Left hindlimb (tissue), 1 donor: Measurements from ENCODE around the gene RBM18.

ENCODE experiments used
- DNase-seq: peaks from one replicate; pipeline ENCODE4 v3.0.0-alpha.2; 2018

RBM18 gene, protein sequence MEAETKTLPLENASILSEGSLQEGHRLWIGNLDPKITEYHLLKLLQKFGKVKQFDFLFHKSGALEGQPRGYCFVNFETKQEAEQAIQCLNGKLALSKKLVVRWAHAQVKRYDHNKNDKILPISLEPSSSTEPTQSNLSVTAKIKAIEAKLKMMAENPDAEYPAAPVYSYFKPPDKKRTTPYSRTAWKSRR

DNA sequence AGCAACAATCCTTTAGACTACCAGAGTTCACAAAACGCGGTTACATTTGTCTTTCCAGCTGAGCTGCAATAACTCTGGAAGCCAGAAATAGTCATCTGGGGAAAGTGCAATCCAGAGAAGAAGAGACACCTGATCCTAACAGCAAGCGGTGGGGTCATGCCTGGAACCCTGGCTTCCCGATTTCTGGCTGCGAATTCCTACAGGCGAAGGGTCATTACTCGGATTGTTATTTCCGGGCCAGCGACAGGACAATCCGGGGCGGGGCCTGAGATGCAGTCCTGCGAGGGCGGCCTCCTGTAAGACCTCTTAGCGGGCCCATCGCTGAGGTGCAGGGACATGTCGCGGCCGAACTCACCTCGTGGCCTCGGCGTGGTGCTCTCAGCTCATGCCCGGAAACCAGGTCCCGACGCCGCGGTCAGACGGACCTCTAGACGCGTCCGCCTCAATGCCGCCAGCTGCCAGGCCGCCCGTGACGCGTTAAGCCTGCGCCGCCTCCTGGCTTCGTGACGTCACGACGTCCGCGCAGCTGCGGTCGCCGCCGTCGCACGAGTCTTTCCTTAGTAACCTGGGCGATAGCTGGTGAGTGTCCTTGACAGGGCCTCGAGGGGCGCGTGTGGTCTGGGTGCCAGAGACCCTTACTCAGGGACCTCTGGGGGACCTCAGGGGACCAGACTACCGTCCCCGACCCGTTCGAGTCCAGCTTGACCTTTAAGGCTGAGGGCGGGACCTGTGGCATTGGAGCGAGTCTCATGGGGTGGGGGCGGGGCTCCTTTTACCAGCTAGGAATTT lies at the start of gene RBM18, which contains the start of gene MRRF:
Gene RBM18, minus strand, starts transcription at position 481 of the 789 bp plus-strand sequence. CDS start 3,348 bp downstream, outside the sequence.
Gene MRRF, plus strand, starts transcription at position 523 of the 789 bp plus-strand sequence. CDS start 6,010 bp downstream, outside the sequence.
- peak; percentile 94 for DNase-seq

DNA sequence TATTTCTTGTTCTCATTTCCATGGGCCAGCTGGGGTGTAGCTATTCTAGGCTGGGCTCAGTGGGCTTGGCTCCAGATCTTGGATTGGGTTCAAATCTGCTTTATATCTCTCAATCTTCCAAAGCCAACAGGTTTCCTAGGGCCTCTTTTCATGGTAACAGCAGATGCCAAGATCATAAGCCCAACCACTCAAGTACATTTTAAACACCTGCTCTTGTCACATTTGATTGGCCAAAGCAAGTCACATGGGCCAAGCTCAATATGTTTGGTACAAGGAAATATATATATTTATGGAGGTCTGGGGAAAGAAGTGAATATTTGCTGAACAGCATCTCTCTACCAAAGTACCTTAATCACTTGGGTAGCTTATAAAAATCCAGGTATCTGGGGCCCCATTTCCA lies 49.5 kb upstream of the RBM18 start:
- no peak for DNase-seq

DNA sequence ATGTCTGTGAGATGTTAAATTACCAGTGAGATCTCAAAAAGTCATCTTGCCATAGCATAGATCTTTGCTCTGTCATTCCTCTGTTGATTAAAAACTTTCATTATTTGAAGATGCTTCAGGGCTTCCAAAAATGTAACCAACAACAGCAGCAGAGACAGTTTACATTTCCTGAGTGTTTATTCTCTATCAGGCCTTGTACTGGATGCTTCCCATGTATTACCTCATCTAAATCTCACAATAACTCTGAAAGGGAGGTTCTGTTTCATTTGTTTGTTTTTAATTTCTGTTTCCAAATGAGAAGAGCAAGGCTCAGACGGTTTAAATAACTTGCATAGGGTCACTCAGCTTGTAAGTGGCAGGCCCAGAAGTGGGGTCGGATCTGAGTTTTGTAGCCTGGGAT lies 45.2 kb upstream of the RBM18 start:
- no peak for DNase-seq

DNA sequence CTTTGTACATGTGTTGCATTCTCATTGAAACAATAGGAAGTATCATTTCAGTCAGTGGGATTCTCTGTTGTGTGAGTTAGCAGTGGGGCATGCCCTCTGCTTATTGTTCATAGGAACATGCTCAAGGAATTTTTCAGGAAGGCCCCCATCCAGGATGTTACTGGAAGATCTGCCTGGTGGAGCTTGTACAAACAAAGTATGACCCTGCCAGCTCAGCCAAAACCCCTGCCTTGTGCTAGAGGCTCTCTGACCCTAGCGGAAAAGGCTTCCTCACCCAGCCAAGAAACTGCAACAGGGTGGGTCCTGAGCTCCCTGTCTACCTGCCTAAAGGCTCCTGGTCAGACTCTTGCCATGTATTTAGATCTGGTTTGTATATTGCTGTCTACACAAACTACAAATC lies 43.3 kb upstream of the RBM18 start:
- peak; percentile 39 for DNase-seq

DNA sequence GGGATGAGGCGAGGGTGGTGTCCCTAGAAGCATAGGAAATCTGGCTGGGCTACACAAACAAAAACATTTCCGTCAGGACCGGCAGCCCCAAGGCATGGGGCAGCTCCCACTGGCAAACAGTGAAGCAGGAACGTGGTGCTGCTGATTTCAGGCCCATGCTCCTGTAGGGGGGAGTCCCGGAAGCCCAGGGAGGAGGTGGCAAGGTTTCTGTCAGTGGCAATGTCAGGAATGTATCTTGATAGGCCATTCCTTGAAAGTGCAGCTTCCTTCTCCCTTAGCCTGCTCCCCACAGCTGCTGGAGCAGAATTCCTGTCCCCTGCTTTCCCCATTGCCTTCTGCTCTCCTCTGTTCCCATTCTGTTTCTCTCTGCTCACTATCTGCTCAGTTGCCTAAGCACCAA lies 42.4 kb upstream of the RBM18 start:
- no peak for DNase-seq

DNA sequence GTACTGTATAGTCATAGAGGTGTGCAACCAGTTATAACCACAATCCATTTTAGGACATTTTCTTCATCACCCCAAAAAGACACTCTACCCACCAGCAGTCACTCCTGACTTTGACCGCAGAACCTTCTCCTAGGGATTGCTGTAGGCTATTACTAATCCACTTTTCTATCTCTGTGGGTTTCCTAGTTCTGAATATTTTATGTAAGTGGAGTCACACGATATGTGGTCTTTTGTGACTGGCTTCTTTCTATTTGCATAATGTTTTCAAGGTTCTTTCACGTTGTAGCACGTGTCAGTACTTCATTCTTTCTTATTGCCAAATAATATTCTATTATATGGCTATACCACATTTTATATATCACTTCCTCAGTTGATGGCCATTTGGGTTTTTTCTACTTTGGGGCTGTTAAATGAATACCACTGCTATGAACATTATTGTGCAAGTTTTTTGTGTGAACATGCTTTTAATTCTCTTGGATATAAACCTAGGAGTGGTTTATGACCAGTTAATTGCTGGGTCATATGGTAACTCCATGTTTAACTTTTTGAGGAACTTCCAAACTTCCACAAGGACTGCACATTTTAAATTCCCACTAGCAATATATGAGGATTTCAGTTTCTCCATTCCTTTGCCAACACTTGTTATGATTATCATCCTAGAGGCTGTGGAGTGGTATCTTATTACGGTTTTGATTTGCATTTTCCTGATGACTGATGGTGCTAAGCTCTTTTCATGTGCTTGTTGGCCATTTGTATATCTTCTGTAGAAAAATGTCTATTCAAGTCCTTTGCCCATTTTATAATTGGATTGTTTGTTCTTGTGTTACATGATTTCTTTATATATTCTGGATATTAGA lies 37.8 kb upstream of the RBM18 start:
- no peak for DNase-seq

DNA sequence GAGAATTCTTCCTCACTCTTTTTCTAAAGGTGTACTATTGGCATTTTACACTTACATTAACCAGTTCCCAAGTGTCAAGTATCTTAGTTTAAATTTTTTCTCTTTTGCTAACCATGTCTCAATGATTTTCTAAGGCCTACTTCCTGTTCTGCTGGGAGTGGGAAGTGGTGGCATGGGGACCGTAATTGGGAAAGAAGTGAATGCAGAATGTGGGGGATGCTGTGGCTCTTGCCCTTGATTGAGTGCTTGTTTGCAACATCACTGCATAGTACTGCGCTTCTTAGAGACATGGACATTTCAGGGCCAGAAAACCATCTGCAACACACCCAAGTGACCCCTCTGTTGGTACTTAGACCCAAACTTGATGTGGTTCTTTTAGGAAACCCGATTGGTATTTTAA lies 32.9 kb upstream of the RBM18 start:
- DNase-seq: no peak

DNA sequence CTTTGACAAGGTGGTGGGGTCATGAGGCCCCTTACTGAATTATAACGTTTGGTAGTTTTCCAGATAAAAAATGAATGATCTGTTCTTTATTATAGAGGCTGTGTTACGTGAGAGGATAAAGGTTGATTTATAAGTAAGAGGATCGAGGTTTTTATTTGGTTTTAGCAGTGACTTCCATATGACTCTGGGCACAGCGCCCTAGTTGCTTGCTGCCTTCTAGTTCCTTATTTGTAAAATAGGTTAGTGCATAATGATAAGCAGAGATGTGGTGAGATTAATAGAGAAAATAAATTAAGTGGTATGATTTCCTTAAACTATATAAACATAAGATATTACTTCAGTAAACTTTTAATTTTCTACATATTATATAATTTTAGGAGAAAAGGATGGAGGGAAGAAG lies 29.9 kb upstream of the RBM18 start:
- DNase-seq: no peak

DNA sequence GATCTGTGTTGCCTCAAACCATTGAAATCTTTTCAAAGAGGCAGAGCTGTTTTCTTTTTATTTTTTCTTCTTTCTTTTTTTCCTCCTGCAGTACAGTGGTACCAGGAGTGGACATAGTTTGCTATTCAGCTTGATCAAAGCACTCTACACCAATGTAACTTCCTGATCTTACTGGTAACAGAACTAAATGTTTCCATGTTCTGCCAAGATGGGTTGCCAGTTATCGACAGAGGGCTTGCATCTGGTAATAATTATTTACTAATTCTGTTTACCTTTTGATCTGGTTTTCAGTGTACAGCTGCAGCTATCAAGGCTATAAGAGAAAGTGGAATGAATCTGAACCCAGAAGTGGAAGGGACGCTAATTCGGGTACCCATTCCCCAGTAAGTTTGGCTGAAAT lies 26.8 kb upstream of the RBM18 start:
- no peak for DNase-seq

DNA sequence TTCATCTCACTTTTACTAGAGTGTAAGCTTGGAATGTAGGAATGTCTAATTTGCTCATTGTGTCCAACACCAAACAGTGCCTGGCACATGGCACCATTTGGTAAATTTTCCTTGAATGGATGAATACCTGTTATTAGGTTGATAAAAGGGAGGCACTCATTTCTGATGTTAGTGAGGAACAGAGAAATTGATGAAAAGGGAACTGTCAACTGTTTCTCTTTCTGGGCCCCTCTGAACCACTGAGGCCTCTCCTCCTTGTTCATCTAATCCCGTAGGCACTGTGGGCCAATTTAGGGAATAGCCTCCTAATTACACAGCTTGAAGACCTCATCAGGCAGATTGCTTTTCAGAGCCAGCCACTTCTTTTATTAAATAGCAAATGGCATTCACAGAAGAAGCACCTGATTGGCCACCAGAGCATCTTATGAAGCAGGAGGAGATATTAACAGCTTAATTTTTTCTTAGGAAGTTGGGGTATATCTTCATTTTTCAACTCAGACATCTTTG lies 22.6 kb upstream of the RBM18 start:
- DNase-seq: no peak

DNA sequence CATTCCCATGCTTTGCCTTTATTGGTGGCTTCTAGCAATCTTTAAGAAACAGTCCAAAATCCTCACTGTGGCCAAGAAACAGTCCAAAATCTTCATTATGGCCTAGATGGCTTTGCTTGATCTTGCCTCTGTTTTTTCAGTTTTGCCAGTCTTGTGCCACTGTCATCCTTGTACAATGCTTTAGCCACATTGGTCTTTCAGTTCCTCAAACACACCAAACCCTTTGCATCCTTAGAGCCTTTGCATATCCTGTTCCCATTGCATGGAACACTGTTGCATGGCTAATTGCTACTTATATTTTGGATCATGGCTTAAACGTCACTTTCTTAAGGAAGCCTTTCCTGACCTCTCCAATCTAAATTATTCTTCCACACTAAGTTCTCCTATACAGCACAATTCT lies 22.1 kb upstream of the RBM18 start:
- DNase-seq: no peak

DNA sequence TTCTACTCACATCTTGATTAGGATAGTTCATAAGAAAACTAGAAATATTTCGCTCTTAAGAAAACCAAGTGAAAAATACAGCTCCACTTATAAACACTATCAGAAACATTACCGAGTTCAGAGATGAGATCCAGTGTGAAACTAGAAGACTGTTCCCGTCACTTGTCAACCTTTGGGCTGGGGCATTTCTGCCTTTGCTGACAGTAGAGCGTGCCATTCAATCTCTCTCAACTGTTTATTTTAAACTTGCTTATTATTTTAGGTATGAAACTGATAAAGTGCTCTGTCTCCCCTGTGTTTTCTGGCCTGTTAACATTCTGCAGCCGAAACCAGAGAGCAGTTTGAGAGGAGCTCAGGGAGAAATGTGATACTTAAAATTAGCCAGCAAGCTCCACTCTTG lies 16.7 kb upstream of the RBM18 start:
- no peak for DNase-seq

DNA sequence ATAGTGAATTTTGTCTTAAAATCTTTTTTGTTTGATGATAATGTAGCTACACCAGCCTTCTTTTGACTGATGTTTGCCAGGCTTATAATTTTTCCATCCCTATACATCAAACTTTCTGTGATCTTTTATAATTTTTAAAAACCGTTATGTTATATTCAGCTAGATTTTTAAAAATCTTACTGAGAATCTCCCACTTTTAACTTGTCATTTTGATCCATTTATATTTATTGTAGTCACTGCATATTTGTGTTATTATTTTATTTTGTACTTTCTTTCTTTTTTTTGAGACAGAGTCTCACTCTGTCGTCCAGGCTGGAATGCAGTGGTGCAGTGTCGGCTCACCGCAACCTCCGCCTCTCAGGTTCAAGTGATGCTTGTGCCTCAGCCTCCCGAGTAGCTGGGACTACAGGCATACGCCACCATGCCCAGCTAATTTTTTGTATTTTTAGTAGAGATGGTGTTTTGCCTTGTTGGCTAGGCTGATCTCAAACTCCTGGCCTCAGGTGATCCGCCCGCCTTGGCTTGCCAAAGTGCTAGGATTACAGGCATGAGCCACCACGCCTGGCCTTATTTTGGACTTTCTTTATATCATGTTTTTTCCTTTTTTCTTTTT lies 12.8 kb upstream of the RBM18 start:
- DNase-seq: no peak

DNA sequence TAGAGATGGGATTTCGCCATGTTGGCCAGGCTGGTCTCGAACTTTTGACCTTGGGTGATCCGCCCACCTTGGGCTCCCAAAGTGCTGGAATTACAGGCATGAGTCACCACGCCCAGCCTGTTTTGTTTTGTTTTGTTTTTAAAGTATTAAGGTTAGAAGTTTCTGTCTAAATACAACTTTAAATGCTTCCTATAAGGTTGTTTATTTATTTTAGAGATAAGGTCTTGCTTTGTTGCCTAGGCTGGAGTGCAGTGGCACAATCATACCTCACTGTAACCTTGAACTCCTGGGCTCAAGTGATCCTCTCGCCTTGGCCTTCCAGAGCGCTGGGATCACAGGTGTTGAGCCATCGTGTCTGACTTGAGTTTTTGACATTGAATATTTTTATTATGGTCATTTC lies 11.5 kb upstream of the RBM18 start:
- DNase-seq: no peak

DNA sequence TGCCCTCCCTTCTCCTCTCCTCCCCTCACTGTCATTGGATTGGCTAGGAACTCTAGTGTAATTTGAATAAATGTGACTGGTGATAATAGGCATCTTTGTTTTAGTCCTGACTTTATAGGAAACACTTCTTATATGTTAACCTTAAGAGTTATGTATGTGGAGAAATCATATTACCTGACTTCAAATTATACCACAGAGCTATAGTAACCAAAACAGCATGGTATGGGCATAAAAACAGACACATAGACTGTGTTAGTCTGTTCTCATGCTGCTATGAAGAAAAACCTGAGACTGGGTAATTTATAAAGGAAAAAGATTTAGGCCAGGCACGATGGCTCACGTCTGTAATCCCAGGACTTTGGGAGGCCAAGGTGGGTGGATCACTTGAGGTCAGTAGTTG lies 9.4 kb upstream of the RBM18 start:
- DNase-seq: no peak

DNA sequence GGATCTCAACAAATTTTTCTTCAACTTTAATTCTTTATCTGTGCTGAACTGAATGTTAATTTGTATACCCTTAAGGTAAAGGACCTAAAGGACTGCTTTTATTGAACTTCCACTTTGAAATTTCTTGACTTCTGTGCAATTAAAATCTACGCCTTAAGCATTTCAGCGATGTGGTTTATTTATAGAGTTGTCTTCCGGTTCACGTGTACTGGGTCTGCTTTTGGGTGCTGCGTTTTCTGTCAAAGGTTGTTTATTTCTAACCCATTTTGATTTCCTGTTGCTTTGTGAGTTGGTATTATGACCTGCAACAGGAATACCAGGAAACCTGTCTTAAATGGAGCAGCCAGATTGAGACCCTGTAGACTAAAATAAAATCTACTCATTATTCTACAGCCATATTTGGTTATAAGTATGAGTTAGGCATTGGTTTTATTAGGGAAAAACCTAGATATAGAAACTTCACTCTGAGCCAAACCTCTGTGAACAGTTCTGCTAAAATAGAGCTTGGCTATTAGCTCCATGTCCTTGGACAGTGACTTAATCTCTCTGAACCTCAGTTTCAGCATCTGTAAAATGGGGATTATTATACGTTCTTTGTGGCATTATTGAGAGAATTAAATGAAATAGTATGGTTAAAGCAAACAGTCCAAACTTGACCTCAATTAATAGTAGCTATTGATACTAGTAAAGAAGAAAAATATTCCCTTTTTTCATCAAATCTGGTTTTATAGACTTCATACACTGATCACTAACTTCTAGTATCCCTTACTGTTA lies 3.6 kb upstream of the RBM18 start:
- DNase-seq: no peak

DNA sequence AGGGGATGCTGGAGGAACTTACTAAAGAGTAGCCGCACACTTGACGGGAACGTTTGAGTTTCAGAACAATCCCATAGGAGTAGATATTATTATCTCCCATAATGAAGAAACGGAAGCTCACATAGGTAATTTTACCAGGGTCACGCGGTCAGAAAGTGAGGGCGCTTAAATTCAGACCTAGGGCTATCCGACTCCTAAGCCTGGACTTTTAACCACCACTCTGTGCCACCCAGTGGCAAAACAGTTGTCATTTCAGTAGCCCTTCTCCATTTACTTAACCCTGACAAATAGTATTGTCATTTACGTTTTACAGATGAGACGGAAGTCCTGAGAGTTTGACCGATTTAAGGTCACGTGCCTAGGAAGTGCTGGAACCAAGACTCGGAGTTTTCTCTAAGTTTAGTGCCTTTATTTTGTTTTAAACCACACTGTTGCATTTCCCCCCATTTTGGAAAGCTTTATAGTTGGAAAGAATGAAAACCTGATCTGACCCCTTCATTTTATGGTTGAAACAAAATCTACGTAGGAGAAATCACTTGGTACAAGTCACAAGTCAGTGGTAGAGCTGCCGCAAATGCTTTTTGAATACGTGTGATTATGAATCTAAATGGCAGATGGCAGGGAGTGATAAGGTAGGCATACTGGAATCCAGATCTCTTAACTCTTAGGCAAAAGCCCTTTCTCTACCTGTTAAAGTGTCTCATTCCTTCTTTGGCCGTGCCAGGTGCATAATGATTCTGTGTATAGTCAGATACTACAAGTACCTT lies 692 bp upstream of the RBM18 start:
- DNase-seq: no peak

DNA sequence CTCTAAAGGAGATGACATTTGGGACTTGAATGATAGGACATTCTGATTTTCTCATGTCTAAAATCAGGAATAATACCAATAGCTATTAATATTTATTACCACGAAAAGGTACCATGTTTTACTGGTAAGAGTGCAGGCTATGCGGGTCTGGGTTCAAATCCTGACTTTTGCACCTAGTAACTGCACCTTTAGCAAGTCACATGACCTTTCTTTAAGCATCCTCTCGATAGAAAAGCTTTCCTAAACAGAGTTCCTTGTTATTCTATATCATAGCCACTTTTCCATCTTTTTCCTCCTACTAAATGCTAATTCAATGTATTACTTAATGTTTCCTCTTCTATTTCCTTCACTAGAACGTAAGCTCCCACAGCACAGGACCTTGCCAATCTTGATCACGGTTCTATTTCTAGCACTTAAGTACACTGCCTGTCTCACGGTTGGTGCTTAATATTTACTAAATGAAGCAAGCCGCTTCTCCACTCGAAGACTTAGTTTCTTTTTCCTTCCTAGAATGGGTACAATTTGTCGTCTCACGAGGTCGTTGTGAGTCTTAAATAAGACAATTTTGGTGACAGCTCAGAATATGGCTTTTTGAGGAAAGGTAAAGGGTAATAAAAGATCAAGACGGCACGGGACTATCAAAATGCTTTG lies 816 bp downstream of the RBM18 start:
- no peak for DNase-seq

DNA sequence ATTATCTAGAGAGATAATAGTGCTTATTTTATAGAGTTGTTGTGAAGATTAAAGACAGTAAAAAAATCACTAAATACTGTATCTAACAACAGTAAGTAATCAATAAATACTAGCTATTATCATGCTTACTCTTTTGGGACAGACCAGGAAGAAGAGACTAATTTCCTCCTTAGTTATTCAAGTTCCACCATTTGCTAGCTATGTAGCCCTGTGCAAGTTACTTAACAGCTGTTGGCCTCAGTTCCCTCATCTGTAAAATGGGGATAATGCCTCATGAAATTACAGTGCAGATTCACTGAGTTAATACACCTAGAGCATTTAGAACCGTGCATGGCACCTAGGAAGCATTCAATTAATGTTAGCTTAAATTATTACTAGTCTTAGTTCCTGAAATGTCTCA lies 2.6 kb downstream of the RBM18 start:
- DNase-seq: no peak

DNA sequence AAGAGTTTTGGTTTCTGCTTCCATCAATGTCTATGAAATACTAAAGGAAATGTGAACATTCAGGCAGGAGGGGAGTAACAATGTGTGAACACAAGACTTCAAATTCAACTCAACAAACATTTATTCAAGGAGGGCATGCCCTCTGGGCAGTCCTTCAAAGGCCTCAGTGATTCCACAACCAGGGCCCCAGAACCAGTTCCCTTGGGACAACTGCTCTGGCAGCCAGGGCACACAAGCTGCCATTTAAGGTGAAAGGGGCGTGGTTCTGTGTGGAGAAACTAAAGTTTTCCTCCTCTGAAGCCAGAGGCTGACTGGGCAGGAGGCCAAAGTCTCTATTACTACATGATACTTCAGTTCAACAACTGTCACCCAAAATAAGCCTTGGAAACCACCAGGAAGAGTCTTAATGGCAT lies 3.2 kb downstream of the RBM18 start:
- DNase-seq: peak; percentile 36

DNA sequence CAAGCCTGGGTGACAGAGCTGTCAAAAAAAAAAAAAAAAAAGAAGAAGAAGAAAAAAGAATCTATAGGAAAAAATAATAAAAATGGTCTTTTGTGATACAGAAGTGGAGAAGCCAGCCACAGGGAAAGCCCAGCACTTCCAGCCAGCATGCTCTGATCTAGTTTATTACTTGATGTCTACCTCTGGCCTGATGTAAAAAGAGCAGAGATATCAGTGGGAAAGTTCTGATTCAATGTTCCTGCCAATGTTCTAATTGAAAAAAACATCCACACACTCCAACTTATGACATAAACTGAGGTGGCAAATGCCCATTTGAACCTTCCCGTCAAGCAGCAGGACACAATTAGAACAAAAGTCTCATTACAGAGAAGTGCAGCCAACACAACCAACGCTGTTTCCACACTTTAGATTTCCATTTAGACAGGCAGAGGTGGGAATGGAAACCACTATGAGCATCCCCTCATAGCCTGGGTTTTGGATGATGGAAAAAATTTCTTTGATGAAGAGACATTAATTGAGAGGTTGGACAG lies 5.7 kb downstream of the RBM18 start:
- no peak for DNase-seq
